ENCODE data around the gene NKD2. TPM values are rescaled to one million over a fixed set of nuclear protein-coding genes. Genes with fewer than 3 reads are reported as not detected.

The NKD2 gene
- total and polyA plus RNA-seq, 2 of the 4 experiments (the other 2 are of a cell fraction): not detected

DNA sequence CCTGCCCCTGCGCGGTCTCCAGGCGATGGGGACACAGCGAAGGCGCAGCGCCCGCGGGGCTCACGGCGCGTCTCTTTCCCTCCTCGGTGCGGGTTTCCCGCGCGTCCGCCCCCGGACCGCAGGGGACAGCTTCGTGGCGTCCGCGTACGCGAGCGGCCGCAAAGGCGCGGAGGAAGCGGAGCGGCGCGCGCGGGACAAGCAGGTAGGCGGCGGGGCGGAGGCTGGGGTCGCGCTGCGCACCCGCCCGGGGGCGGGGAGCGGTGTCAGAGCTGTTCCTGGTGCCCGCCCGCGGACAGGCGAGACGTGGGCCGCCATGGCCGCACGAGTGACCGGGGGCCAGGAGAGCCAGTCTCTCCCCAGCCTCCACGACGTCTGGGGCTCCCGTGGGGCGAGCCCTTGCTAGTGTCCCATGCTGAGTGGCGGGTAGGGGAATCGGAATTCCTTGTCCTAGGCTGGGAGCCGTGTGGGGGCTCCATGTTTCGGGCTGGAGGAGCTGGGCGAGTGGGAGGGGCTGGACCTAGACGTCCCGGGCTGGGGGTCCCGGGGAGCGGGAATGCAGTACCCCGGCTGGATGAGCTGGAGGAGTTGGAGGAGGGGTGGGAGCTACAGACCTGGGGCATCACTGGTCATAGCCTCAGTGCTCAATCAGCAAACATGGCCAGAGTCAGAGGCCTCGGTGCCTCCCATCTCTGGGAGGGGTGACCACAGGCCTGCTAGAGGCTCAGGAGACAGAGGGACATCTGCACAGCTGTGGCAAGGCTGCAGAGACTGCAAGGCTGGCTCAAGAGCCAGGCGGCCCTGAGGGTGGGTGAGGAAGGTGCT lies 968 bp downstream of the NKD2 start:
- H3K4me1 ChIP-seq (ENCODE audit: control insufficient read depth, insufficient read depth, low read length): no peaks in the 10 kb centered on the region; the same call in 1 of the 2 replicates
- no peak overlapping the region for H3K23ac ChIP-seq (ENCODE audit: low read depth, low read length)
- WGBS, 2 experiments (ENCODE audit: extremely low coverage in 2 of 2, insufficient read length in 1 of 2): 8% methylated on average over 24 of the region's 70 CpGs; no CpG with 5 or more reads in 1 of the 2 experiments
- H2AK5ac ChIP-seq (ENCODE audit: low read depth, low read length): no peak overlapping the region
- H3K56ac ChIP-seq (ENCODE audit: extremely low read depth, insufficient read depth, low read length): no peak overlapping the region
- H3K9me3 ChIP-seq (ENCODE audit: control insufficient read depth, insufficient read depth, low read length): no peaks in the 10 kb centered on the region
- no peak overlapping the region for H3K27ac ChIP-seq (ENCODE audit: insufficient read depth, low read length)
- no peak overlapping the region for H2BK20ac ChIP-seq (ENCODE audit: low read depth, low read length)
- peaks cover 78% of the 10 kb centered on the region for H3K27me3 ChIP-seq (ENCODE audit: control insufficient read depth, insufficient read depth, low read length)
- H3K18ac ChIP-seq (ENCODE audit: low read depth, low read length): no peak overlapping the region
- no peak overlapping the region for H4K91ac ChIP-seq (ENCODE audit: insufficient read depth, low read depth, low read length)
- ATAC-seq (ENCODE audit: low read depth): no peak
- no peak overlapping the region for H3K9ac ChIP-seq (ENCODE audit: low read depth, low read length)
- intact Hi-C loops (cut with micrococcal nuclease) (loop anchor here (5.0 to 10.0 kb wide), 2 partner anchors 87 to 105 kb away; partner anchors contain the start of gene SLC12A7), dilution Hi-C loops (cut with HindIII; ENCODE audit: low sequenced_read_pairs, unreplicated experiment) (no loop called here), in situ Hi-C loops (cut with MboI; ENCODE audit: low sequenced_read_pairs) (no loop called here)
- no peak overlapping the region for H3K4ac ChIP-seq (ENCODE audit: low read depth, low read length)
- no peak overlapping the region for H3K4me3 ChIP-seq (ENCODE audit: insufficient read depth, low read depth, low read length)
- CTCF ChIA-PET: interaction anchor here (1.2 to 2.1 kb wide), 3 partner anchors 11 to 86 kb away, joined by 3 to 6 read pairs (median 4); no protein-coding TSS in a partner anchor
- H3K36me3 ChIP-seq (ENCODE audit: control insufficient read depth, insufficient read depth, low read length): no peaks in the 10 kb centered on the region
- no peak overlapping the region for H2AFZ ChIP-seq (replicated peaks; ENCODE audit: low read length, poor library complexity)
- no peak overlapping the region for H2BK5ac ChIP-seq (ENCODE audit: low read depth, low read length, poor library complexity, severe bottlenecking)
- H3K79me1 ChIP-seq (ENCODE audit: low read depth in 1 of 2, low read length in 2 of 2): no peaks in the 10 kb centered on the region
- no peak overlapping the region for H2BK15ac ChIP-seq (ENCODE audit: low read depth, low read length)
- no peaks in the 10 kb centered on the region for H3K9me1 ChIP-seq (ENCODE audit: insufficient read depth, low read length)
- DNase-seq: no peak
- H4K8ac ChIP-seq (ENCODE audit: low read depth in 2 of 2, low read length in 2 of 2): no peak overlapping the region
- no TSS peak for BruUV-seq (replicated peaks)
- H3K14ac ChIP-seq (replicated peaks; ENCODE audit: low read depth, low read length): no peak overlapping the region
- no peak overlapping the region for H2BK120ac ChIP-seq (ENCODE audit: low read depth, low read length)
- no peak overlapping the region for H2AK9ac ChIP-seq (replicated peaks; ENCODE audit: low read depth, low read length, poor library complexity)
- POLR2A ChIA-PET (ENCODE audit: unreplicated experiment): no interaction called here
- H3K4me2 ChIP-seq (ENCODE audit: low read depth, low read length): no peak overlapping the region; the same call in 1 of the 2 replicates
- no peak overlapping the region for H4K5ac ChIP-seq (ENCODE audit: low read depth, low read length)
- H4K20me1 ChIP-seq (ENCODE audit: insufficient read depth, low read length): no peaks in the 10 kb centered on the region
- TF ChIP-seq RCOR1 (IDR thresholded peaks at IDR 0.05; ENCODE audit: insufficient replicate concordance, low read length) (no peak), NFE2L2 (IDR thresholded peaks at IDR 0.05; ENCODE audit: low read depth, low read length) (no peak), BHLHE40 (IDR thresholded peaks at IDR 0.05; ENCODE audit: low read depth, low read length) (no peak), RFX5 (IDR thresholded peaks at IDR 0.05; ENCODE audit: low read depth, low read length) (no peak), MAZ (IDR thresholded peaks at IDR 0.05; ENCODE audit: borderline replicate concordance, low read depth, low read length) (no peak), RAD21 (IDR thresholded peaks at IDR 0.05; ENCODE audit: low read length) (no peak), SMC3 (IDR thresholded peaks at IDR 0.05; ENCODE audit: low read depth, low read length) (no peak), POLR2A (IDR thresholded peaks at IDR 0.05; ENCODE audit: low read depth, low read length) (no peak), MAFK (IDR thresholded peaks at IDR 0.05; ENCODE audit: low read depth, low read length) (no peak), CHD1 (IDR thresholded peaks at IDR 0.05; ENCODE audit: low read depth, low read length) (no peak), MXI1 (IDR thresholded peaks at IDR 0.05; ENCODE audit: borderline replicate concordance, low read depth, low read length) (no peak), FOS (IDR thresholded peaks at IDR 0.05; ENCODE audit: low read depth, low read length) (no peak), CEBPB (IDR thresholded peaks at IDR 0.05; ENCODE audit: low read depth, low read length) (no peak)
- TF ChIP-seq, protein P1, sequence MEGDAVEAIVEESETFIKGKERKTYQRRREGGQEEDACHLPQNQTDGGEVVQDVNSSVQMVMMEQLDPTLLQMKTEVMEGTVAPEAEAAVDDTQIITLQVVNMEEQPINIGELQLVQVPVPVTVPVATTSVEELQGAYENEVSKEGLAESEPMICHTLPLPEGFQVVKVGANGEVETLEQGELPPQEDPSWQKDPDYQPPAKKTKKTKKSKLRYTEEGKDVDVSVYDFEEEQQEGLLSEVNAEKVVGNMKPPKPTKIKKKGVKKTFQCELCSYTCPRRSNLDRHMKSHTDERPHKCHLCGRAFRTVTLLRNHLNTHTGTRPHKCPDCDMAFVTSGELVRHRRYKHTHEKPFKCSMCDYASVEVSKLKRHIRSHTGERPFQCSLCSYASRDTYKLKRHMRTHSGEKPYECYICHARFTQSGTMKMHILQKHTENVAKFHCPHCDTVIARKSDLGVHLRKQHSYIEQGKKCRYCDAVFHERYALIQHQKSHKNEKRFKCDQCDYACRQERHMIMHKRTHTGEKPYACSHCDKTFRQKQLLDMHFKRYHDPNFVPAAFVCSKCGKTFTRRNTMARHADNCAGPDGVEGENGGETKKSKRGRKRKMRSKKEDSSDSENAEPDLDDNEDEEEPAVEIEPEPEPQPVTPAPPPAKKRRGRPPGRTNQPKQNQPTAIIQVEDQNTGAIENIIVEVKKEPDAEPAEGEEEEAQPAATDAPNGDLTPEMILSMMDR (conservative IDR thresholded peaks at IDR 0.05; ENCODE audit: low read depth, low read length): no peak
- TF ChIP-seq, protein P2, sequence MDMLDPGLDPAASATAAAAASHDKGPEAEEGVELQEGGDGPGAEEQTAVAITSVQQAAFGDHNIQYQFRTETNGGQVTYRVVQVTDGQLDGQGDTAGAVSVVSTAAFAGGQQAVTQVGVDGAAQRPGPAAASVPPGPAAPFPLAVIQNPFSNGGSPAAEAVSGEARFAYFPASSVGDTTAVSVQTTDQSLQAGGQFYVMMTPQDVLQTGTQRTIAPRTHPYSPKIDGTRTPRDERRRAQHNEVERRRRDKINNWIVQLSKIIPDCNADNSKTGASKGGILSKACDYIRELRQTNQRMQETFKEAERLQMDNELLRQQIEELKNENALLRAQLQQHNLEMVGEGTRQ (IDR thresholded peaks at IDR 0.05; ENCODE audit: low read depth, low read length): no peak

Measured in IMR-90 (cell line).